GM12878 (cell line): ENCODE results near the gene FBXO42. TPM values are rescaled to one million over a fixed set of nuclear protein-coding genes. Genes with fewer than 3 reads are reported as not detected.

Experiments
- ATAC-seq: fragments of 200-7000 bp; cut with Tn5 transposase; 3 replicates; pipeline ENCODE4 v1.9.1; 2020; ENCODE audit warnings: mild to moderate bottlenecking, moderate library complexity
- BruUV-seq: library from RNA; stranded (reverse); fragments of 400-500 nt; replicated peaks from 2 replicates; lab custom pipeline; 2021; lab: Mats Ljungman, UMichigan
- CTCF ChIA-PET: fragments of 300-600 bp; sonication (Branson Sonifier 250); formaldehyde crosslinking; extraction: SDS; loops from one replicate; lab custom pipeline; 2021; ENCODE audit warnings: inconsistent platforms; lab: Yijun Ruan, JAX
- POLR2A ChIA-PET: fragments of 350-600 bp; formaldehyde crosslinking; extraction: SDS; loops from one replicate; lab custom pipeline; 2021; ENCODE audit warnings: inconsistent platforms; lab: Charles Lee
- RAD21 ChIA-PET: fragments of 300-600 bp; sonication (Branson Sonifier 250); formaldehyde crosslinking; loops from one replicate; lab custom pipeline; 2023; ENCODE audit warnings: antibody characterized with exemption; ENCODE audit not compliant: unreplicated experiment; lab: Charles Lee
- SMC1A ChIA-PET: fragments of 300-600 bp; sonication (Branson Sonifier 250); formaldehyde crosslinking; loops from one replicate; lab custom pipeline; 2023; ENCODE audit not compliant: unreplicated experiment, uncharacterized antibody; lab: Charles Lee
- DNase-seq: peaks from one replicate; pipeline ENCODE4 v3.0.0-alpha.2; 2011; ENCODE audit warnings: low read depth, low spot score
- FAIRE-seq: peaks from 3 replicates; lab custom pipeline; 2011; peaks lifted over from hg19 to GRCh38; lab: Jason Lieb, UNC
- H2AFZ ChIP-seq: 2 replicates; pipeline ENCODE4 v1.6.0; 2011; ENCODE audit warnings: low read depth, low read length, control low read depth; ENCODE audit not compliant: control insufficient read depth
- H3K27ac ChIP-seq: 2 replicates; pipeline ENCODE4 v1.5.1; 2011; ENCODE audit warnings: control low read depth; ENCODE audit not compliant: control insufficient read depth, insufficient read depth
- H3K27me3 ChIP-seq, 2 experiments: replicated peaks in 1 of 2; 2 replicates each; pipeline versions ENCODE4 v1.6.0 to v1.6.1; 2011; ENCODE audit warnings: low read length in 1 of 2; ENCODE audit not compliant: control insufficient read depth in 2 of 2, insufficient read depth in 2 of 2
- H3K36me3 ChIP-seq, 2 experiments: 2 replicates each; pipeline ENCODE4 v1.5.1; 2011; ENCODE audit warnings: low read length in 1 of 2; ENCODE audit not compliant: control insufficient read depth in 2 of 2, insufficient read depth in 2 of 2
- H3K4me1 ChIP-seq: 2 replicates; pipeline ENCODE4 v1.6.1; 2011; ENCODE audit warnings: mild to moderate bottlenecking, low read length, moderate library complexity, mixed read lengths; ENCODE audit not compliant: control insufficient read depth, insufficient read depth
- H3K4me2 ChIP-seq: 2 replicates; pipeline ENCODE4 v1.6.0; 2011; ENCODE audit warnings: control low read depth; ENCODE audit not compliant: control insufficient read depth, insufficient read depth
- H3K4me3 ChIP-seq: fragments of 200-600 bp; sonication (generic); 2 replicates; pipeline ENCODE4 v1.5.1; 2016
- H3K79me2 ChIP-seq: 2 replicates; pipeline ENCODE4 v1.6.0; 2011; ENCODE audit warnings: low read length; ENCODE audit not compliant: control insufficient read depth, insufficient read depth
- H3K9ac ChIP-seq: 2 replicates; pipeline ENCODE4 v1.8.0; 2011; ENCODE audit warnings: low read length, control low read depth, mixed read lengths; ENCODE audit not compliant: control insufficient read depth, insufficient read depth
- H3K9me3 ChIP-seq: replicated peaks from 3 replicates; pipeline ENCODE4 v1.5.1; 2011; ENCODE audit warnings: mild to moderate bottlenecking, low read length; ENCODE audit not compliant: control insufficient read depth, insufficient read depth
- H4K20me1 ChIP-seq: 2 replicates; pipeline ENCODE4 v1.6.0; 2011; ENCODE audit not compliant: control insufficient read depth, insufficient read depth
- ATF7 ChIP-seq: fragments of 450-650 bp; IDR thresholded peaks from 2 replicates; pipeline ENCODE4 v1.6.1; 2016; ENCODE audit warnings: low read depth, mild to moderate bottlenecking
- BHLHE40 ChIP-seq, 2 experiments: fragments of 450-650 bp in 1 of 2; IDR thresholded peaks; 2 replicates each; pipeline ENCODE4 v1.6.1; 2011 to 2017; ENCODE audit warnings: low read depth in 2 of 2, borderline replicate concordance in 1 of 2, improper control_type of control experiment in 1 of 2, low read length in 1 of 2, mild to moderate bottlenecking in 1 of 2
- CREM ChIP-seq: IDR thresholded peaks from 2 replicates; pipeline ENCODE4 v1.6.1; 2014; ENCODE audit warnings: antibody characterized with exemption, low read depth
- KAT2A ChIP-seq: conservative IDR thresholded peaks from 2 replicates; pipeline ENCODE4 v1.6.1; 2011; ENCODE audit warnings: low read depth, low read length; ENCODE audit not compliant: control insufficient read depth
- SP1 ChIP-seq: IDR thresholded peaks from one replicate; pipeline ENCODE4 v1.6.1; 2011; ENCODE audit warnings: low read depth, low read length
- SRF ChIP-seq, 2 experiments: IDR thresholded peaks; 2 replicates each; pipeline ENCODE4 v1.6.1; 2011; ENCODE audit warnings: low read depth in 2 of 2, low read length in 2 of 2, mild to moderate bottlenecking in 1 of 2, moderate library complexity in 1 of 2
- WGBS: methylation state at CpG from one replicate; pipeline ENCODE4 v1.1.6; 2016; ENCODE audit warnings: low lambda C conversion rate; ENCODE audit not compliant: insufficient replicate concordance, insufficient coverage; ENCODE audit errors: missing lambda C conversion rate; 5-methylcytosine and 5-hydroxymethylcytosine counted together
- in situ Hi-C: fragments of 300-500 bp; cut with MboI; formaldehyde crosslinking; loops from 9 replicates; pipeline ENCODE4 v1.14.3; 2018; ENCODE audit warnings: mixed read lengths
- intact Hi-C: fragments of 100-400 bp; cut with micrococcal nuclease; formaldehyde crosslinking; loops from one replicate; pipeline ENCODE4 v1.14.2; 2022; ENCODE audit not compliant: unreplicated experiment
- polyA plus RNA-seq, 11 experiments: library from polyadenylated mRNA; depleted of rRNA in 4 of 11; unstranded in 6 of 11; stranded (reverse) in 5 of 11; fragments of >200 nt; fragmentation: Nextera tagmentation in 4 of 11; fragmentation: Illumina TruSeq in 1 of 11; extraction: Ambion mirVana in 4 of 11; extraction: Trizol in 1 of 11; gene quantifications; 1 replicate in 1 of 11; 2 replicates in 10 of 11; pipeline versions ENCODE4 v1.2.1 to v1.2.3, GENCODE V29; 2011 to 2016; ENCODE audit warnings: inconsistent platforms in 2 of 11, missing spikeins in 2 of 11, low read depth in 1 of 11
- total RNA-seq, 4 experiments: library from RNA; depleted of rRNA in 3 of 4; stranded (reverse); fragments of >200 nt in 3 of 4; fragmentation: Illumina TruSeq in 1 of 4; extraction: Trizol in 1 of 4; gene quantifications; 2 replicates each; pipeline versions ENCODE4 v1.2.1 to v1.2.3, GENCODE V29; 2013 to 2021
- TF ChIP-seq, protein P1 (sequence below): fragments of 450-650 bp; IDR thresholded peaks from 2 replicates; pipeline ENCODE4 v1.6.1; 2016; ENCODE audit warnings: mild to moderate bottlenecking
- TF ChIP-seq, protein P2 (sequence below): fragments of 450-650 bp; IDR thresholded peaks from 2 replicates; pipeline ENCODE4 v1.6.1; 2017; ENCODE audit warnings: borderline replicate concordance
- TF ChIP-seq, protein P3 (sequence below): fragments of 450-650 bp; formaldehyde crosslinking; IDR thresholded peaks from 2 replicates; pipeline ENCODE4 v1.4.0; 2022; ENCODE audit warnings: mild to moderate bottlenecking, moderate library complexity

FBXO42 gene
- total and polyA plus RNA-seq, 10 of the 15 experiments (the other 5 are each of a cell fraction or from before 2014, with no cell fraction given), result 6.1 to 23.8 (median 15.2) TPM

DNA sequence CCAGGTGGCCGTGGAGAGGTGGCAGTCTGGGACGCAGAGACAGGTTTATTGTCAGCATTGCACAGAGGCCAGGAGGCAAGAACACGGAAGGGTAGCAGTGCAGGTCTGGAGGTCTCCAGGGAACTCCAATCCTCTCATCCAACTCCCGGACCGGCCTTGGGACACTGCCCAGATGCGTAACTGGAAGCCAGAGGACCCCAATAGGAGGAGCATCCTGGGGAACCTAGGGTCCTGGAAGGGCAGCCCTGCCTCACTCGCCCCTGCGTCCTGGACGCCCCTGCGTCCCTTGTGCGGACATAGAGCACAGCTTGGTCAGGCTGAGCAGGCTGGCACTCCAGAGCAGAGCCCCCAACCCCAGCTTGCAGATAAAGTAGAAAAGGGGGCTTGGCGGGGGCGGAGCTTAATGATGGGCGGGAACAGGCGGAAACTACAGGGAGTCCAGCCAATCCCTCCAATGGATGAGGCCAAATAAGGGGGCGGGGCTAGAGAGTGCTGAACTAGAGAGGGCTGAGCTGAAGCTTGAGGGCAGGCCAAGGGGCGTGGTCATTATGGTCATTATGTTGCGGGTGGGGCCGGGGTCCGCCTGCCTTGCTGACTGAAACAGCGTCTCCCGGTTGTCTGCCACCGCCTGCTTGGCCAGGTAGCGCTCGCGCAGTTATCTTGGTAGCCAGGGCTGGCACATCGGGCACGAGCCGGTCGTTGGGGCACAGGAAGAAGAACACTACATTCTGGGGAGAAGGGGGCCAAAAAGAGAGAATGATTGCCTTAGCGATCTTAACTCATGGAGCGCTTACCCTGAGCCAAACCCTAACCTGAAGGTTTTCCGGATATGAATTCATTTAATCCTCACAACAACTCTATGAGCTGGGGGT is 136.2 kb downstream of the FBXO42 start:
- 43% methylated on average over 33 of the region's 33 CpGs for WGBS
- intact Hi-C loops (loop anchor here (1.0 kb wide), 1 partner anchor 10 kb away; no protein-coding TSS in a partner anchor), in situ Hi-C loops (no loop called here)
- ChIA-PET SMC1A (no interaction called here), RAD21 (interaction anchor here (0.7 to 1.8 kb wide), 7 partner anchors 9 to 147 kb away, joined by 3 to 9 read pairs (median 5); partner anchors contain the start of gene CPLANE2), POLR2A (interaction anchor here (0.6 to 2.1 kb wide), 3 partner anchors 9 to 644 kb away, joined by 3 to 15 read pairs (median 6); no protein-coding TSS in a partner anchor), CTCF (interaction anchor here (0.8 to 1.5 kb wide), 3 partner anchors 9 to 29 kb away, joined by 3 to 4 read pairs (median 3); no protein-coding TSS in a partner anchor)
- peaks cover 5% of the 10 kb centered on the region; the same call in 1 of the 2 replicates for H3K4me1 ChIP-seq
- no peak overlapping the region for H3K9ac ChIP-seq
- FAIRE-seq (no peak), ATAC-seq (peak; percentile 82), DNase-seq (peak; percentile 26)
- H3K79me2 ChIP-seq, result no peaks in the 10 kb centered on the region
- H3K27ac ChIP-seq, result no peak overlapping the region
- no peaks in the 10 kb centered on the region for H3K9me3 ChIP-seq
- H2AFZ ChIP-seq, result peak overlapping the region; percentile 76
- TF ChIP-seq, protein P1, sequence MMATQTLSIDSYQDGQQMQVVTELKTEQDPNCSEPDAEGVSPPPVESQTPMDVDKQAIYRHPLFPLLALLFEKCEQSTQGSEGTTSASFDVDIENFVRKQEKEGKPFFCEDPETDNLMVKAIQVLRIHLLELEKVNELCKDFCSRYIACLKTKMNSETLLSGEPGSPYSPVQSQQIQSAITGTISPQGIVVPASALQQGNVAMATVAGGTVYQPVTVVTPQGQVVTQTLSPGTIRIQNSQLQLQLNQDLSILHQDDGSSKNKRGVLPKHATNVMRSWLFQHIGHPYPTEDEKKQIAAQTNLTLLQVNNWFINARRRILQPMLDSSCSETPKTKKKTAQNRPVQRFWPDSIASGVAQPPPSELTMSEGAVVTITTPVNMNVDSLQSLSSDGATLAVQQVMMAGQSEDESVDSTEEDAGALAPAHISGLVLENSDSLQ, result peak; percentile 77
- TF ChIP-seq KAT2A, result no peak
- TF ChIP-seq SRF (IDR thresholded peaks at IDR 0.05; ENCODE audit: low read depth in 2 of 2, low read length in 2 of 2), result 0 out of 4 replicates have a peak, but pooled peaks of 1 of the 2 experiments have one; percentile 53
- no peak for TF ChIP-seq BHLHE40 (IDR thresholded peaks at IDR 0.05; ENCODE audit: borderline replicate concordance in 1 of 2, low read depth in 2 of 2, low read length in 1 of 2)
- TF ChIP-seq, protein P2, sequence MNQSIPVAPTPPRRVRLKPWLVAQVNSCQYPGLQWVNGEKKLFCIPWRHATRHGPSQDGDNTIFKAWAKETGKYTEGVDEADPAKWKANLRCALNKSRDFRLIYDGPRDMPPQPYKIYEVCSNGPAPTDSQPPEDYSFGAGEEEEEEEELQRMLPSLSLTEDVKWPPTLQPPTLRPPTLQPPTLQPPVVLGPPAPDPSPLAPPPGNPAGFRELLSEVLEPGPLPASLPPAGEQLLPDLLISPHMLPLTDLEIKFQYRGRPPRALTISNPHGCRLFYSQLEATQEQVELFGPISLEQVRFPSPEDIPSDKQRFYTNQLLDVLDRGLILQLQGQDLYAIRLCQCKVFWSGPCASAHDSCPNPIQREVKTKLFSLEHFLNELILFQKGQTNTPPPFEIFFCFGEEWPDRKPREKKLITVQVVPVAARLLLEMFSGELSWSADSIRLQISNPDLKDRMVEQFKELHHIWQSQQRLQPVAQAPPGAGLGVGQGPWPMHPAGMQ, result no peak
- no peak for TF ChIP-seq CREM
- TF ChIP-seq SP1, result peak; percentile 27
- no peak for TF ChIP-seq ATF7
- TF ChIP-seq, protein P3, sequence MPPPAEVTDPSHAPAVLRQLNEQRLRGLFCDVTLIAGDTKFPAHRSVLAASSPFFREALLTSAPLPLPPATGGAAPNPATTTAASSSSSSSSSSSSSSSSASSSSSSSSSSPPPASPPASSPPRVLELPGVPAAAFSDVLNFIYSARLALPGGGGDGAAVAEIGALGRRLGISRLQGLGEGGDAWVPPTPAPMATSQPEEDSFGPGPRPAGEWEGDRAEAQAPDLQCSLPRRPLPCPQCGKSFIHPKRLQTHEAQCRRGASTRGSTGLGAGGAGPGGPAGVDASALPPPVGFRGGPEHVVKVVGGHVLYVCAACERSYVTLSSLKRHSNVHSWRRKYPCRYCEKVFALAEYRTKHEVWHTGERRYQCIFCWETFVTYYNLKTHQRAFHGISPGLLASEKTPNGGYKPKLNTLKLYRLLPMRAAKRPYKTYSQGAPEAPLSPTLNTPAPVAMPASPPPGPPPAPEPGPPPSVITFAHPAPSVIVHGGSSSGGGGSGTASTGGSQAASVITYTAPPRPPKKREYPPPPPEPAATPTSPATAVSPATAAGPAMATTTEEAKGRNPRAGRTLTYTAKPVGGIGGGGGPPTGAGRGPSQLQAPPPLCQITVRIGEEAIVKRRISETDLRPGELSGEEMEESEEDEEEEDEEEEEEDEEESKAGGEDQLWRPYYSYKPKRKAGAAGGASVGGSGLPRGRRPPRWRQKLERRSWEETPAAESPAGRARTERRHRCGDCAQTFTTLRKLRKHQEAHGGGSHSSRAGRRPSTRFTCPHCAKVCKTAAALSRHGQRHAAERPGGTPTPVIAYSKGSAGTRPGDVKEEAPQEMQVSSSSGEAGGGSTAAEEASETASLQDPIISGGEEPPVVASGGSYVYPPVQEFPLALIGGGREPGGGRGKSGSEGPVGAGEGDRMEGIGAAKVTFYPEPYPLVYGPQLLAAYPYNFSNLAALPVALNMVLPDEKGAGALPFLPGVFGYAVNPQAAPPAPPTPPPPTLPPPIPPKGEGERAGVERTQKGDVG (CRISPR knock-in tag), result no peak
- H4K20me1 ChIP-seq, result no peaks in the 10 kb centered on the region
- H3K36me3 ChIP-seq, result no peaks in the 10 kb centered on the region
- H3K27me3 ChIP-seq, result no peaks in the 10 kb centered on the region; a peak in 1 of 4 replicates
- H3K4me2 ChIP-seq, result peak overlapping the region; percentile 81
- no TSS peak for BruUV-seq
- H3K4me3 ChIP-seq, result peak overlapping the region; percentile 61; the same call in 1 of the 2 replicates
